GM18858 (cell line): Measurements from ENCODE around the gene KIAA1549.
A peak's percentile ranks its signal among the peaks of the same experiment; 100 is the strongest.
"Not testable (repeated sequence)": the region's sequence is repeated elsewhere in the genome, so short reads cannot be mapped to it uniquely, and the experiment has no call there.

Experiments
- ATAC-seq: cut with Tn5 transposase; IDR thresholded peaks from one replicate; pipeline ENCODE4 v1.9.1; 2021; ENCODE audit not compliant: unreplicated experiment

The KIAA1549 gene

DNA sequence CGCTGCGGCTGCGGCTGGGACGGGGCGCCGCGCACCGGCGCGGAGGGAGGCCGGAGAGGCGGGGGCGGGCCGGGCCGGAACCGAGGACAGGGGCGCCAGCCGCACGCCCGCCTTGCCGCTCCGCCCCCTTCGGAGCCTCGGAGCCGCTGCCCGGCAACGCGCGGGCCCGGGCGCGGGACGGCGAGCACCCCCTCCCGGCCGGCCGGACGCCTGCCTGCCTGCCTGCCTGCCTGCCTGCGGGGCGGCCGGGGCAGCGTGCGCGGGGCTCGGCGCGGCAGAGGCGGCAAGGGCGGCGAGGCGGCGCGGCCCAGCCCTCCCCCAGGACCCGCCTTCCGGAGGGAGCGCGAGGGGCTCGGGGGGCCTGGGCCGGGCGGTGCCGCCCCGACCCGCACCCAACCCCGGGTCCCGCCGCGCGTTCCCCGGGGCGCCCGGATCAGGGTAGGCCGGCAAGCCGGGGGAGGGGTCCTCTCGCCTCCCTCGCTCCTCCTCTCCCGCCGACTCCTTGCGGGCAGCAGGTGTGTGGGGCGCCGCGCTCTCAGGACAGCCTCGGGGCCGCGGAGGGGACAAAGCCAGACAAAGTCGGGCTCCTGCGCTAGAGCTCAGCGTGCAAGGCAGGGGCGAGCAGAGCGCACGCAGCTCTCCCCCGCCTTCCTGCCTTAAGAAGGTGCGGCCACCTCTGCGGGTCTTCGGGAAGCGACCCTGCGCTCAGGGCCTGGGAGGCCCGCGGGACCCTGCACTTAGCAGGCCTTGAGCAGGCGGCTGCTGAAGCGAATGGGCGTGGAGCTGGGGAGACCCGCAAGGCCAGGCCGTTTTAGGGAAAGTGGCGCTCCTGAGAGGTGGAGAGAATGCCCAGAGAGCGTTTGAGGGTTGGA, at the start of gene KIAA1549:
KIAA1549 (minus strand) TSS at position 58 of the 872 bp plus-strand sequence. CDS start 120 bp downstream, outside the sequence.
- ATAC-seq = peak; percentile 78

DNA sequence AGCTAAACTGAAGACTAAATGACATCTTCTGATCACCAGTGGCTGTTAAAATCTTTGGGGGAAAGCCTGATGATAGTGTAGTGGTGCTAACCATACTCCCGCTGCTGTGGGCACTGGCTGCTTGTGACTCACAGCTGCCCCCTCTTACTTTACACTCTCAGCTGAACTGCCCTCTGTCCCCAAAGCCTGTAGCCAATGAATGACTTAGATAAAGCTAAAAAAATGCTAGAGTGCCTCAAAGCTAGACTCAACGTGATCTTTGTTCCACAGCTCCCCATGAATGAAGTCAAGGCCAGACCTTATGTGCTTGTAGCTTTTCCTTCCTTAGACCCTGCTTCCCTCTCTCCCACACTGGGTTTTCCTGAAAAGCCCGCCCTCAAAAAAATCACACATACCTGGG, 48.2 kb upstream of the KIAA1549 start:
- ATAC-seq = no peak

DNA sequence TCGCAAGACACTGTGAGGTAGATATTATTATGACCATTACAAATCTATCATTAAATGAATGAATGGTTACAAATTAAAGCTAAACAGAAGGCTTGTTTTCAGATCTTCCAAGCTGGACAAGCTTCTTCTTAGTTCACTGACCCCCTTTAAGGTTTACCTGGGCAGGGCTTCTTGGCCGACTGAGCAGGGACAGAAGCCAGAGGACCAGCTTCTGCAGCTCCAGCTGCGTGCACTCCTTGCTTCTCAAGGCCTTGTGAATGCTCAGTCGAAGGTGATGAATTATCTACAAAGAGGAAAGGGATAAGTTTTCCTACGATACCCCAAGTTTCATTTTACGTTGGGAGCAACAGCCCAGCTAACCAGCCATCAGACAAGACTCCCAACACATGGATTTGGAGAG, 45.4 kb upstream of the KIAA1549 start:
- no peak for ATAC-seq

DNA sequence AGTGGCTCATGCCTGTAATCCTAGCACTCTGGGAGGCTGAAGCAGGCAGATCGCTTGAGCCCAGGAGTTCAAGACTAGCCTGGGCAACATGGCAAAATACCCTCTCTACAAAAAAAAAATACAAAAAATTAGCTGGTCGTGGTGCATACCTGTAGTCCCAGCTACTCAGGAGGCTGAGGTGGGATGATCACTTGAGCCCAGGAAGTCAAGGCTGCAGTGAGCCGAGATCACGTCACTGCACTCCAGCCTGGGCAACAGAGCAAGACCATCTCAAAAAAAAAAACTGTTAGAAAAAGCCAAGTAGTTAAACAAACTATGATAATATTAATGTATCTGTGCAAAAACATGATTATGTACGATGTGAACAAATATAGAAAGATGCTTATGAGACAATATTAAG, 44.7 kb upstream of the KIAA1549 start:
- not testable (repeated sequence) for ATAC-seq

DNA sequence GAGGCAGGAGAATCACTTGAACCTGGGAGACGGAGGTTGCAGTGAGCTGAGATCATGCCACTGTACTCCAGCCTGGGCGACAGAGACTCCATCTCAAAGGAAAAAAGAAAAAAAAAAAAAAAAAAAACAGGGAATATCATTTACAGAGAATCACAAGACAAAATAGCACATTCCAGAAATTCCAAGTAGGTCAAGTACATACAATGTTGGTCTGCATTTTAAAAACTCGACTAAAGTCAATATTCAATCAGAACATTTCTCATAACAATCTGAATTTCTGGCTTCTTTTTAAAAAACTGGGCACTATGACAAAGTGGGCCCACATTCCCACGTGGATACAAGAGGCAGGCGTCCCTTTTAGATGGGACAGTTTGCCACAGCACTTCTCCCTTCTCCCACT, 41.9 kb upstream of the KIAA1549 start:
- ATAC-seq = no peak

DNA sequence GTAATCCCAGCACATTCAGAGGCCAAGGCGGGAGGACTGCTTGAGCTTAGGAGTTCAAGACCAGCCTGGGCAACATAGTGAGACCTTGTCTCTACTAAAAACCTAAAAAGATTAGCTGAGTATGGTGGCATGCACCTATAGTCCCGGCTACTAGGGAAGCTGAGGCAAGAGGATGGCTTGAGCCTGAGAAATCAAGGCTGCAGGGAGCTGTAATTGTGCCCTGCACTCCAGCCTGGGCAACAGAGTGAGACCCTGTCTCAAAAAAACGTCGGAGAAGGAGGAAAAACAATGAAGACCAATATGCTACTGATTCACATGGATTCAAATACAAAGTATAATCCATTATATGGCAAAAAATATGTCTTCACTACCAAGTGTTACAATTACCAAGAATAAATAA, 41.1 kb upstream of the KIAA1549 start:
- ATAC-seq = no peak

DNA sequence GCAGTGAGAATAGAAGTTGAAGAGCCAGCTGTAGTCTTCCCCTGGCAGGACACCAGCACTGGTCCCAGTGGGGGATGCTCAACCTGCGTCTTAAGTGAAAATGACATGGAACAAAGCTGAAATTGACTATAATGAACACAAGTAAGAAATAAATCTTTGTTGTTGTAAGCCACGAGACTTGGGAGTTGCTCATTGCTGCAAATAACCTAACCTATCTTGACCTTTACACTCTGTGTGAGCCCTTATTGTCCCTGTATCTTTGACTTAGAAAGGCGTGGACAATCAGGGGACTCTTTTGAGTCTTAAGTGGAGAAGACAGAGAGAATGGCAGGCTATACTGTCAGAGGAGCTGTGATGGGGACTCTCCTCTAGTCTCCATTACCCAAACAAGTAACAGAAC, 37.7 kb upstream of the KIAA1549 start:
- ATAC-seq = no peak

DNA sequence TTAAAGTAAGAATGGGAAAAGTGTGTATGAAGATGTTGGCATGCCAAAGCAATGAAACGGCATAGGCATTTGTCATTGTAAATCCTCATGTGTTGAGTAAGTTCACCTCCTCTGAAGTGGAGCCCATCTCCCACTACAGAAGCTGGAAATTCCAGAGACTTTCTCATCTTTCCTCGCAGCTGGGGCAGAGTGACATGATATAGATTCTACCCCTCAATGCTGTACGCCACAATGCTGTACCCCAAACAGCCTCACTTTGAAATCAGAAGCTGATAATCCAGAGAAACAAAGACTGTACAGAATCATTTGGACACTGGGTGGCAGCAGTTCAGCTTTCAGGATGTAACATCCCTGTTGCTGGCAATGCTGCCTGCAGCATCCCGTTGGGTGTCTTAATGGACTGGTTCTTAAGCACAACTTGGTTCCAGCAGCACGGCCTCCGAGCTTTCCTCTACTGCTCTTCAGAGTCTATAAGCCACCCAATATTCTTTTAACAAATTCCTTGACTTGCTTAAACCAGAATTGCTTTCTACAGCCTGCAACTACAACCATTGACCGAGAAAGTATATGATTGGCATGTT, 35.8 kb upstream of the KIAA1549 start:
- peak; percentile 96 for ATAC-seq

DNA sequence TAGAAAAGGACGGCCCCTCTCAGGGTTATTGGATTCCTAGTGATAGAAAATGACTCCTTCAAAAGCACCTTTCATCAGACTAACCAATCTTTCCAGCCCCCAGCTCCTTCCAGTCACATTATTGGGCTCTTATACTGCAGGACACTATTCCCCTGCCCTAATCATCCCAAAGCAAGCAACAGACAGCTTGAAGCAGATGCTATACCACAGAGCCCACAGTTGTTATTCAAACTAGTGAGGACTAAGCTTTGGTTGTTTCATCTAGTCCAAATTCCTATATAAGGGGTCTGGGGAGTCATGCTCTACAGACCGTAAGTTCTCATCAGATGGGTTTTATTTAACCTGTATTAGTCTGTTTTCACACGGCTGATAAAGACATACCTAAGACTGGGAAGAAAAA, 30.2 kb upstream of the KIAA1549 start:
- no peak for ATAC-seq

DNA sequence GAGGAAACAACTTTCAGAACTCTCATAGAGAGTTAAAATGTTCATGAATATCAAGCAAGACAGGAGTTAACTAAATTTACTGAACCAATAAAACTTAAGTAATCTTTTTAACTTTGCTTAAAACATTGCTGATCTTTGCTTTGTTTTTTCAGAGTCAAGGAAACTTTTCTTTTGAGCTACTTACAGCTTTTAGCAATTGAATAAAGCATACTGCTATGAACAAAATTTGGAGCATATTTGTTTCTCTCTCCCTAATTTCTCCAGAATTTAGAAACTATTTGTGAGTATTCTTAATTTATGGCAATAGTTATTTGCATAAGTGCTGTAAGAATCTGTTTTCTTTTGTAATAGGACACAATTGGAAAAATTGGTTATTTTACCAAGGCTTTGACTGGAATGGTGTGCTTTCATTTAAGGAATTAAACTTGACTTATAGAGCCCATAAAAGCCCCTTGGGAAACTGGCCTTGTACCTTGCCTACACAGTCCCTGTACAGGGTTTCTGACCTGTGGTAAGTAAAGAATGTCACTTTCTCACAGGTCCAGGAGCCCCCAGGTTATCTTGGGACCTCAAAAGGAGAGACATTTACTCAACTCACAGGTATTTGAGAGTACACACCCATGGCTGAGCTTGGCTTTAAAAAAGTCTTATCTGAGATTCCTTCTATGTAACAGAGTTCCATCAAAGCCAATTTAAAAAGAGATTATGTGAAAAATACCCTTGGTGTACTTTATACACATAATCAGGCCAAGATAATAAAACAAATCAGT, 23.3 kb upstream of the KIAA1549 start:
- no peak for ATAC-seq

DNA sequence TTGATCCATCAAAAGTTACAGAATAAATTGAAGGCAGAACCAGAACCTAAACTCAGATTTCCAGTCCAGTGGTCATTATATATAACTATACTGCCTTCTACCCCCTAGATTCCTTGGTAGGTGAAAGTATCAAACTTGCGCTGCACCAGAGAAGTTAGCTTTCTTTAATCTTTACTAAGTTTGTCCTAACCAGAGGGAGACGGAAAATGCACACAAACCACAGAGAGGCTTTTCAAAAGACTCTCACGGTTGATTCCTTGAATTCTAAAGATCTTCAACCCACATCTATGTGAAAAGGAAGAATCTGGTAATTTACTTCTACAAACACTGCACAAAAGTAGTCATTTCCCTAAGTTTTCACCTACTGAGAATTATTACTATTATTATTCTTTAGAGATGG, 18.2 kb upstream of the KIAA1549 start:
- ATAC-seq = no peak

DNA sequence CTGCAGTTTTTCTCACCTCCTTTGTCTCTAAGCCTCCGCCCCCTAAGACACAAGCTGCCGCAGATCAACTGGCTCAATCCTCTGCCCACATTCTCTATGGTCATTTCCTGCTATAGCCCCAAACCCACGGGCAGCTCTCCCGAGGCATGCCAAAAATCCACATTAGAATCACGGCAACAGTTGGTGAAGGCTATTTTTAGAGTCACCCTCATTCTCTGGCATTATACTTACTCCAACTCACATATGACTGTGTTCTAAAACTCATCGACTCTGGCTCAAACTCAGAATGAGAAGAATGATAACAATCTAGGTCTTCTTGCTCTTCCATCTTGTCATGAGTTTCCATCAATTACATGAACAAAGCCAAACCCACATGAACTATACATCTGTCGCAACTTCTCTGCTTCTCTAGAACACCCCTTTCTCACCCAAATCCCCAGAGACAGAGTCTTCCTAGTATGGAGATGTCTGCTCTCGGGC, 10.9 kb upstream of the KIAA1549 start:
- ATAC-seq = no peak

DNA sequence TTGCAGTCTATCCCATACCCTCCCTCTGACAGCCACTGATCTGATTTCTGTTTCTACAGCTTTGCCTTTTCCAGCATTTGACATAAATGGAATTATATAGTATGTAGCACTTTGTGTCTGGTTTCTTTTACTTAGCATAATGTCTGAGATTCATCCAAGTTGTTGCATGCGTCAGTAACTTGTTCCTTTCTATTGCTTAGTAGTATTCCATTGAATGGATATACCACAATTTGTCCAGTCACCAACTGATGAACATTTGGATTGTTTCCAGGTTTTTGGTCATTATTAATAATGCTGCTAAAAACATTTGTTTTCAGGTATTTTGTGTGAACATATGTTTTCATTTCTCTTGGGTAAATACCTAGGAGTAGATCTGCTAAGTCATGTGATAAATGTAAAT, 6.5 kb upstream of the KIAA1549 start:
- ATAC-seq = no peak

DNA sequence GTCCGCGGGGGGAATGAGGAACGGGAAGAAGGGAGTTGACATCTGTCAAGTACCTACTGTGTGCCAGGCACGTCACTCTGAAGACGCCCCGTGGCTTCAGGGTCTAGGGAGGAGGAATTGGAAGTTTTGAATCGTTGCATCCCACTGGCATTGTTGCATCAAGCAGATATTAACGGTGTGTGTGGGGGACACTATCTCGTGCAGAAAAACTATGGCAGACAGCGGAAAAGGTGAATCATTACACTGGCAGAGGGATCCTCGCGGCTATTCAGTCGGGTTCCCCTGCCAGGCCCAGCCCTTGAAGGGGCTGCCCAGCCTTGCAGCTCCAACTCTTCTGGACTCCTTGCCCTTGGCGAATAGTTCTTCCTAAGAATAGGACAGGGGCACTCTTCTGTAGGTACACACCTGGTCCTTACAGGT, 1.0 kb upstream of the KIAA1549 start:
- no peak for ATAC-seq

DNA sequence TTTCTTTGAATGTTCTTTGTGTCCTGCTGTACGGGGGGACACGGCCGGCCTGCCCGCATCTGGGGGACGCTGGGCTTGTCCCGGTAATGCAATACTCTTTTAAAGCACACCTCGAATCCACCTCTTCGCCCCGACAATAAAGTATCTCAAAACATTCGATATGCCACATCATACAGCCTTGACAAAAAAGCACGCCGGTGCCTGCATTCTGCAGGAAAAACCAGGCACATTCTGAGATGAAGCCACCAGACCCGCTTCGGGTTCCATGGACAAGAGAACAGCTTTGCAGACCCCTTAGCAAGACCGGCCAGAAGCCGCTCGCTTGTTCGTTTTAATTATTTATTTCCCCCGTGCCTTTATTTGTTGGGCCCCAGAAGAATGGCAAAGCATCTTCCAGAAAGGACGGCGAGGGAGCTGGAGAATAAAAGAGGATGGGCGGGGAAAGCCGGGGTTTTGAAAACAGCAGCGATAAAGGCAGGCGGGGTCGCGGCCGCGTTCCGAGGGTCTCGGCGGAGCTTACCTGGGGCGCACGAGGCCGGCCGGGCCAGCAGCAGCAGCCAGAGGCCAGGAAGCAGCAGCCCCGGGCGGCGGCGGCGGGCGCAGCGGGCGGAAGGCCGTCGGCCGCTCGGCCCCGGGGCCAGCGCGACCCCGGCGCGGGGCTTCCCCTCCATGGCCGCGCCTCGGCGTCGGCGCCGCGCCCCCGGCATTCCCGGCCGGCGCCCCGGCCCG, 462 bp downstream of the KIAA1549 start:
- peak; percentile 31 for ATAC-seq

DNA sequence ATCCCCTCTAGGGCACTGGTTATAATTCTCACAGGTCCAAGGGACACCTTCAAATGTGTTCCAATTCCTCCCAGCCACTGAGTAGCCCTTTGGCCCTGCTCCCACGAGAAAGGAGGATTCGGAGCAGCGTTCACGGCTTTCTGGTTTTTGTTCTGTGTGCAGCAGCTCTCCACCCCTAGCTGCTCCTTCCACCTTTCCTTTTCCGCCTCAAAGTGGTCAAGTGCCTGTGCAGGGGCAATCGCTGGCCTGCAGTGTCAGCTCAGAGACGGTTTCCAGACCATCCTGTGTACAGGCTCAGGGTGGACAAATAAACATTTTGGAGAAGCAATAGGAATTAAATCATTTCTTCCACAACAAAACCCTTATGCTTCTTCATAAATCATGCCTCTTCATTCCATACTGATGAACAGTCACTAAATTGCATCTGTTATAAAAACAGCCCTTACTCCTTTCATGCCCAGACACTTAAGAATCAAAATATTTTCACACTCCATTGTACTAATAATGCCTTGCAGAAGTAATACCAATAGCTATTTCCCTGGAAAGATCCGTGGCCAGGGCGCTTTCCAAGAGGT, 1.1 kb downstream of the KIAA1549 start:
- no peak for ATAC-seq

DNA sequence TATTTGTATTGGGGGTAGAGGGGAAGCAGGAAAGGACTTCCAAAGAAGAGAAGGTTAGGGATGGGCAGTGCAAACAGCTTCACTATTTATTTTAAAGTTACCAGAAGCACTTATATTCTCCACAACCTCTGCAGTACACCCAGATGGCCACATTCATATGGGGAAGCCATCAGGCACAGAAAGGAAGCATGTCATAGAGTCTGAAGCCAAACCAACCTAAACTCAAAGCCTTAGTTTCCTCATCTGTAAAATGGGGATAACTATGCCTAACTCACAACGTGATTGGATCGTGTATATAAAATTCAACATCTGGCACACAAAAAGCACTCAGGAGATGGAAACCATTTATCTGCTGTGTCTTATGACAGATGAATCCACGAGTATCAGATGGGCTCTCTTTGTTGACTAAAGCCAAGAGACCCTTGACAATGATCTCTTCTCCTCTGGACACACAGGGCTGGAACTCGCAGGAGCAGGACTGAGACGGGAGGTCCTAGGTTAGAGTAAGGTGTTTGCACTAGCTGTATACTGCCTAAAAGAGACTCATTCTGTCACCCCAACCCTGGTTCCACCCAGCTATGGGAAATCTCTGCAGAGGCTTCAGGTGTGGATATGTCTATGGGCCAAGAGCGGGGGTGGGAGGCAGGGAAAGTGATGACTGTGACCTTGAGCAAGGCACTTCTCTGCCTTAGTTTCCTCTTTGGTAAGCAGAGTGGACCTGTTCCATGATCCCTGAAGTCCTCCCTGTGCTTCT, 1.8 kb downstream of the KIAA1549 start:
- ATAC-seq = no peak

DNA sequence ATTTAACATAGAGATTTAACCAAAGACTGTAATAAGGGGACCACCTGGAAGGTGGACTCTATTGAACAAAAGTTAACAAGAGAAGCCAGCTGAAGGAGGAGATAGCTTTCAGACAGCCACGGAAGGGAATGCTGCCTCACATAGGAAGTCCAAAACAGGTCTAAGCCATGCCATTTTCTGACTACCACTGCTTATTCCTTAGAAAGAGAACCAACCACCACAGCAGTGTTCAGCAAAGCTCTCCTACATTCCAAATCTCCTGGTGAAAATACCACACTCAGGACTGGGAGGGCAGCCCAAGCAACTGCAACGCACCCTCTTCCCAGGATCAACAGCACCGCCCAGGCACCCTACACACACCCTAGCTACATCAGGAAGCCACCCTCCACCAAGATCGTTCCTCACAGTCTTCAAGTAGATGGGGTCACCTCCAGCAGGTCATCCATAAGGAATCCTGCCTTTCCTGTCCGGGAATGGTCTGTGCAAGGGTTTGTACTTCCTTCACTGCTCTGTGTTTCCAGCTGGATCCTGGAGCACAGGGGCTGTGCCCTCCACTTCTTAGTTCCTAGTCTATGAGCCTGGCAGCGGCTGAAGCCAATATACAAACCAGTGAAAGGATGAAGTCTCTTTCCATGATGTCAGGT, 2.5 kb downstream of the KIAA1549 start:
- no peak for ATAC-seq

DNA sequence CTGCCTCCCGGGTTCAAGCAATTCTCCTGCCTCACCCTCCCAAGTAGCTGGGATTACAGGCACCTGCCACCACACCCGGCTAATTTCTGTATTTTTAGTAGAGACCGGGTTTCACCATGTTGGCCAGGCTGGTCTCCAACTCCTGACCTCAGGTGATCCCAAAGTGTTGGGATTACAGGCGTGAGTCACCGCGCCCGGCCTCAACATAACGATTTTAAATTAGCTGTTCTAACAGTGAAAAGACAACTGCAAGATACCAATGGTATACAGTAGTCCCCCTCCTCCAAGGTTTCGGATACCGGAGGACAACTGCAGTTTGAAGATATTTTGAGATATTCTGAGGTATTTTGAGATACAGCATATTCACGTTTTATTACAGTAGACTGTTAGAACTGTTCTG, 5.0 kb downstream of the KIAA1549 start:
- not testable (repeated sequence) for ATAC-seq
